Right lobe of liver (tissue), 6 donors: ENCODE results near the gene DOCK2. TPM values are rescaled to one million over a fixed set of nuclear protein-coding genes. Genes with fewer than 3 reads are reported as not detected.

ENCODE experiments used
- ATAC-seq, 4 donors: fragments of 200-7000 bp; cut with Tn5 transposase; one replicate each; pipeline ENCODE4 v1.9.1; 2020; ENCODE audit warnings: mild to moderate bottlenecking in 4 of 4, moderate library complexity in 4 of 4
- DNase-seq, 3 donors: peaks; one replicate each; pipeline ENCODE4 v3.0.0-alpha.2; 2020
- H3K27ac ChIP-seq, 3 donors: fragments of 200-600 bp; one replicate each; pipeline ENCODE4 v1.8.0; 2022
- H3K27me3 ChIP-seq, 2 donors: fragments of 200-600 bp; one replicate each; pipeline ENCODE4 v1.8.0; 2022
- H3K36me3 ChIP-seq, 4 donors: fragments of 200-600 bp; sonication (generic) in 1 of 4; one replicate each; pipeline versions ENCODE4 v1.5.1 to v1.8.0; 2017 to 2022; ENCODE audit warnings: control low read depth in 1 of 4
- H3K4me1 ChIP-seq, 4 donors: fragments of 200-600 bp; sonication (generic) in 1 of 4; one replicate each; pipeline versions ENCODE4 v1.5.1 to v1.8.0; 2017 to 2022; ENCODE audit warnings: control low read depth in 1 of 4
- H3K4me3 ChIP-seq, 3 donors: fragments of 200-600 bp; one replicate each; pipeline ENCODE4 v1.8.0; 2022
- H3K9me3 ChIP-seq, 4 donors: fragments of 200-600 bp; sonication (generic) in 1 of 4; one replicate each; pipeline versions ENCODE4 v1.5.1 to v1.8.0; 2017 to 2022; ENCODE audit warnings: control low read depth in 1 of 4
- POLR2A ChIP-seq: fragments of 450-650 bp; IDR thresholded peaks from one replicate; pipeline ENCODE4 v1.6.1; 2017; ENCODE audit warnings: antibody characterized with exemption, mild to moderate bottlenecking
- WGBS: methylation state at CpG from one replicate; pipeline ENCODE4 v1.1.6; 2018; ENCODE audit warnings: low coverage, low lambda C conversion rate; ENCODE audit not compliant: insufficient coverage; ENCODE audit errors: missing lambda C conversion rate; 5-methylcytosine and 5-hydroxymethylcytosine counted together
- intact Hi-C, 2 donors: fragments of 100-400 bp; cut with DNase I; formaldehyde crosslinking; loops; one replicate each; pipeline versions ENCODE4 v1.11.2 to v1.14.1; 2022
- total RNA-seq, 6 experiments: library from RNA; depleted of rRNA in 2 of 6; stranded (reverse); fragments of >200 nt in 2 of 6; fragmentation: NEBNext Ultra II Directional in 3 of 6; extraction: Animal tissue kit (Norgen Biotek cat#: 25700) in 3 of 6; gene quantifications; one replicate each; pipeline versions ENCODE4 v1.1.0 to v1.2.4, GENCODE V29; 2016 to 2023
- TF ChIP-seq, protein P1 (sequence below), 4 donors: fragments of 200-600 bp in 3 of 4; fragments of 450-650 bp in 1 of 4; IDR thresholded peaks; one replicate each; pipeline versions ENCODE4 v1.5.1 to v1.8.0; 2016 to 2022; ENCODE audit warnings: antibody characterized with exemption in 4 of 4, mild to moderate bottlenecking in 2 of 4
- donor health status: DM: no; HTN: yes; CAD: no.
- donor health status: DM: no; HTN: no; CAD: no.
- donor health status: DM: no; HTN: no; CAD: no.
- donor health status: DM: no; HTN: yes; CAD: no.
- donor health status: DM: no; HTN: yes; CAD: no.

Gene DOCK2
- total RNA-seq, 6 experiments from 2014 or later, result 5.0 to 14.5 (median 7.4) TPM

DNA sequence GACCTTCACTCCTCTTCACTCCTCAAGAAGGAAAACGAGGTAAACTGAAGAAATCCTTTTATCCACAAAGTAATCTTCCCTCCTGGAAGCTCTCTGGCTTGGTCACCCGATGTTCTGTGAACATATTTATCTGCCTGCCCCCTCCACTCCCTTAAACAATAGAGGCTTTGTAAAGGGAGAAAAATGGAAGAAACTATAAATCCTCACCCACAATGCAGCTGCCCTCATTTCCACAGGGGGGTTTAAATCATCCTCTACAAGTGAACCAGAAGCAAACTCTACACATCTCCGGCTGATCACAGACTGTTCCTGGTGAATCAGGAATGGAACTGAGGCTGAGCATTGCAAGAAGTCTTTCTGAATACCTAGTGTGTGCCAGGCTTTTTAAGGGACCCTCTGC, 336.0 kb downstream of the DOCK2 start:
- intact Hi-C loops, result no loop called here
- H3K9me3 ChIP-seq, result no peaks in the 10 kb centered on the region
- no peak overlapping the region for H3K4me3 ChIP-seq
- TF ChIP-seq, protein P1, sequence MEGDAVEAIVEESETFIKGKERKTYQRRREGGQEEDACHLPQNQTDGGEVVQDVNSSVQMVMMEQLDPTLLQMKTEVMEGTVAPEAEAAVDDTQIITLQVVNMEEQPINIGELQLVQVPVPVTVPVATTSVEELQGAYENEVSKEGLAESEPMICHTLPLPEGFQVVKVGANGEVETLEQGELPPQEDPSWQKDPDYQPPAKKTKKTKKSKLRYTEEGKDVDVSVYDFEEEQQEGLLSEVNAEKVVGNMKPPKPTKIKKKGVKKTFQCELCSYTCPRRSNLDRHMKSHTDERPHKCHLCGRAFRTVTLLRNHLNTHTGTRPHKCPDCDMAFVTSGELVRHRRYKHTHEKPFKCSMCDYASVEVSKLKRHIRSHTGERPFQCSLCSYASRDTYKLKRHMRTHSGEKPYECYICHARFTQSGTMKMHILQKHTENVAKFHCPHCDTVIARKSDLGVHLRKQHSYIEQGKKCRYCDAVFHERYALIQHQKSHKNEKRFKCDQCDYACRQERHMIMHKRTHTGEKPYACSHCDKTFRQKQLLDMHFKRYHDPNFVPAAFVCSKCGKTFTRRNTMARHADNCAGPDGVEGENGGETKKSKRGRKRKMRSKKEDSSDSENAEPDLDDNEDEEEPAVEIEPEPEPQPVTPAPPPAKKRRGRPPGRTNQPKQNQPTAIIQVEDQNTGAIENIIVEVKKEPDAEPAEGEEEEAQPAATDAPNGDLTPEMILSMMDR (IDR thresholded peaks at IDR 0.05), result no peak
- TF ChIP-seq POLR2A, result no peak
- no peaks in the 10 kb centered on the region for H3K27me3 ChIP-seq
- no peak for DNase-seq
- WGBS, result 23% methylated on average over 3 of the region's 3 CpGs
- H3K27ac ChIP-seq, result no peak overlapping the region
- no peak for ATAC-seq
- no peaks in the 10 kb centered on the region for H3K4me1 ChIP-seq
- no peaks in the 10 kb centered on the region for H3K36me3 ChIP-seq

DNA sequence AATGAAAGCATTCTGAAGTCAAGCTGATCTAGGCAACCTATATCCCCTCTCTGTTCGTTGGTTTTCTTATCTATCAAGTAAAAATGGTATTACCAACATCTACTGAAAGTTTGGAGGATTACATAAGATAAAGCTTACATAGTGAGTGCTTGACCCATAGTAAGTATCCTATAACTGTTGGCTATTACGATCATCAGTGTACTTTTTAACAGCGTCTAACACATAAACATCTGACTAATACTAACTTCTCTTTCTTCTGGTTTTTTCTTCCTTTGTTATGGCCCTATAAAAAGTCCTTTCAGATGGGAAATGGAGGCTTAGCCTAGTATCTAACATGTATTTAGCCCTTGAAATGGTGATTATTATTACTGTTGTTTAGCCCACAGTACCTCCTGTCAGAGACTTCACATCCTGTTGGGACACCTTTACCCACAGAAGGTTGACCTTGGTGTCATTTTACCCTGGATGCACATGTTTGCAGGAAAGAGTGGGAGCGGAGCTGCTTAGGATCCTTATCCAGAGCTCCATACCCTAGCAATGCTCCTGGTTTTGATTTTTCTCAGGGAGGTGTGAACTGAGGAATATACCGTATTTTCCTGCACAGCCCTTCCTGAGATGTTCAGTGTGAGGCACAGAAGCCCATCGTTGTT, 337.2 kb downstream of the DOCK2 start:
- H3K27ac ChIP-seq, result no peak overlapping the region
- H3K36me3 ChIP-seq, result no peaks in the 10 kb centered on the region
- ATAC-seq (no peak), DNase-seq (no peak)
- no peak for TF ChIP-seq POLR2A
- TF ChIP-seq, protein P1 (IDR thresholded peaks at IDR 0.05), result no peak
- H3K9me3 ChIP-seq, result no peaks in the 10 kb centered on the region
- intact Hi-C loops, result no loop called here
- H3K4me3 ChIP-seq, result no peak overlapping the region
- 54% methylated on average over 6 of the region's 6 CpGs for WGBS
- no peaks in the 10 kb centered on the region for H3K4me1 ChIP-seq
- H3K27me3 ChIP-seq, result no peaks in the 10 kb centered on the region

DNA sequence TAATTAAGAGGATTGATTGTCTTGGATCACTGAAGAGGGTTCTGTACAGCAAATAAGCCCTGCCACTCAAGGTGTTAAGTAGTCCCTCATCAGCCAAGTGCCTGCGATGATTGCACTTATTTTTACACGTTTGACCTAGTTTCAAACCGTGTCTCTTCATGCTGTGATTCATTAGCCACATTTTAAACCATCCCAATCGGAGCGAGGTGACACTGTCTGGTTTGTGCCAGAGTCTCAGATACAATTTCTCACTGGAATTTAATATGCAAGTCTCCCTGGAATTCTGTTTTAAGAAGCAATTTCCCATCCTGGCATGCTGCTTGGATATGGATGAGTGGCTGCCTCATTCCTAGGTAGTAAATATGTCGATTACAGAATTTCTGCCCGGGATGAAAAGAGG, 341.6 kb downstream of the DOCK2 start:
- intact Hi-C loops, result no loop called here
- no peak for ATAC-seq
- no peaks in the 10 kb centered on the region for H3K4me1 ChIP-seq
- no peaks in the 10 kb centered on the region for H3K9me3 ChIP-seq
- WGBS, result 45% methylated on average over 7 of the region's 7 CpGs
- no peak for DNase-seq
- no peak for TF ChIP-seq POLR2A
- TF ChIP-seq, protein P1 (IDR thresholded peaks at IDR 0.05), result no peak
- no peak overlapping the region for H3K4me3 ChIP-seq
- H3K27ac ChIP-seq, result no peak overlapping the region
- H3K36me3 ChIP-seq, result no peaks in the 10 kb centered on the region
- peaks cover 0 to 3% of the 10 kb centered on the region in 2 donors for H3K27me3 ChIP-seq

DNA sequence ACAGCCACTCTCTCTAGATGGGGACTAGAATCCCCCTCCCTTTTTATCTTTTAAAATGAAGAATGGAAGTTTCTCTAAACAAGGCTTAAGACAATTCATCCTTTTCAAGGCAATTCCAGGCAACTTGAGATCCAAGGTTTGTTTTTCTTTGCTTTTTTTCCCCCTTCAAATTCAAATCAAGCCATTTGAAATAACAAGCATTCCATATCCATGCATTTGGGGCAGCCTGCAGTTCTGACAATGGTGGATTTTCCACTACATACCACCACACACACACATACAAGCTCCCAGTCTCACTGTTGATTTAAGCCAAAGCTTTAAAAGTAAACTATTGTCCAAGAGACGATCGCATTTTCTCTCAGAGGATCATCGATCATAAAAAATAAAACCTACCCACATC, 342.8 kb downstream of the DOCK2 start:
- Histone ChIP-seq H3K9me3 (no peaks in the 10 kb centered on the region), H3K27ac (no peak overlapping the region), H3K4me1 (no peaks in the 10 kb centered on the region), H3K27me3 (peaks cover 0 to 3% of the 10 kb centered on the region in 2 donors), H3K36me3 (no peaks in the 10 kb centered on the region), H3K4me3 (no peak overlapping the region)
- 19% methylated on average over 3 of the region's 3 CpGs for WGBS
- TF ChIP-seq, protein P1 (IDR thresholded peaks at IDR 0.05), result no peak
- TF ChIP-seq POLR2A, result no peak
- no peak for DNase-seq
- ATAC-seq, result no peak
- intact Hi-C loops, result no loop called here
